Endothelial cell of umbilical vein (primary cell): Measurements from ENCODE around the gene RYR2. TPM values are rescaled to one million over a fixed set of nuclear protein-coding genes. Genes with fewer than 3 reads are reported as not detected.
"Not testable (repeated sequence)": the region's sequence is repeated elsewhere in the genome, so short reads cannot be mapped to it uniquely, and the experiment has no call there.

Experiments used
- BruUV-seq: library from RNA; stranded (reverse); fragments of 400-500 nt; replicated peaks from 2 replicates; lab custom pipeline; 2021; lab: Mats Ljungman, UMichigan
- CTCF ChIA-PET: fragments of 300-600, 350-600 bp; sonication (Branson Sonifier 250); formaldehyde crosslinking; loops from one replicate; lab custom pipeline; 2021; ENCODE audit warnings: antibody characterized with exemption, inconsistent platforms; lab: Charles Lee
- POLR2A ChIA-PET: fragments of 300-600, 350-600 bp; sonication (Branson Sonifier 250); formaldehyde crosslinking; loops from one replicate; lab custom pipeline; 2021; ENCODE audit warnings: antibody characterized with exemption, inconsistent platforms; lab: Charles Lee
- DNase-seq: peaks from one replicate; pipeline ENCODE4 v3.0.0-alpha.2; 2011; ENCODE audit warnings: low read depth, low spot score
- FAIRE-seq: peaks from 2 replicates; lab custom pipeline; 2011; peaks lifted over from hg19 to GRCh38; lab: Jason Lieb, UNC
- H2AFZ ChIP-seq: 2 replicates; pipeline ENCODE4 v1.6.0; 2012; ENCODE audit warnings: low read depth, low read length, control low read depth, inconsistent platforms
- H3K27ac ChIP-seq: 2 replicates; pipeline ENCODE4 v1.5.1; 2011; ENCODE audit warnings: low read depth, mild to moderate bottlenecking, control low read depth, low read length, moderate library complexity; ENCODE audit not compliant: insufficient read depth
- H3K27me3 ChIP-seq, 2 experiments: 2 replicates each; pipeline versions ENCODE4 v1.6.0 to v1.6.1; 2011; ENCODE audit warnings: low read length in 2 of 2, mixed read lengths in 1 of 2; ENCODE audit not compliant: control insufficient read depth in 2 of 2, insufficient read depth in 2 of 2
- H3K36me3 ChIP-seq, 2 experiments: 2 replicates in 1 of 2; 3 replicates in 1 of 2; pipeline ENCODE4 v1.5.1; 2011; ENCODE audit warnings: low read length in 2 of 2, mild to moderate bottlenecking in 1 of 2, moderate library complexity in 1 of 2; ENCODE audit not compliant: control insufficient read depth in 2 of 2, insufficient read depth in 2 of 2; ENCODE audit errors: extremely low read depth in 1 of 2
- H3K4me1 ChIP-seq: 3 replicates; pipeline ENCODE4 v1.5.1; 2011; ENCODE audit warnings: mild to moderate bottlenecking, low read length; ENCODE audit not compliant: control insufficient read depth, insufficient read depth; ENCODE audit errors: extremely low read depth
- H3K4me2 ChIP-seq: 2 replicates; pipeline ENCODE4 v1.6.1; 2011; ENCODE audit warnings: low read length, control low read depth, mixed read lengths; ENCODE audit not compliant: insufficient read depth
- H3K4me3 ChIP-seq, 3 experiments: fragments of 200-600 bp in 1 of 3; sonication (generic), shearing (Covaris generic) in 1 of 3; replicated peaks in 1 of 3; 2 replicates each; pipeline ENCODE4 v1.5.1; 2011 to 2016; ENCODE audit warnings: control low read depth in 3 of 3, low read length in 3 of 3, mild to moderate bottlenecking in 2 of 3, inconsistent platforms in 1 of 3, low read depth in 1 of 3, moderate library complexity in 1 of 3; ENCODE audit not compliant: insufficient read depth in 1 of 3
- H3K79me2 ChIP-seq: 2 replicates; pipeline ENCODE4 v1.6.0; 2012; ENCODE audit warnings: low read length, inconsistent platforms; ENCODE audit not compliant: control insufficient read depth, insufficient read depth
- H3K9ac ChIP-seq: replicated peaks from 2 replicates; pipeline ENCODE3; 2011; ENCODE audit warnings: low read length, control low read depth; ENCODE audit not compliant: insufficient read depth; ENCODE audit errors: extremely low read depth
- H3K9me1 ChIP-seq: replicated peaks from 3 replicates; pipeline ENCODE4 v1.6.0; 2011; ENCODE audit warnings: mild to moderate bottlenecking, low read length; ENCODE audit not compliant: control insufficient read depth, insufficient read depth; ENCODE audit errors: extremely low read depth
- H3K9me3 ChIP-seq: replicated peaks from 2 replicates; pipeline ENCODE4 v1.5.1; 2012; ENCODE audit warnings: low read length, inconsistent platforms; ENCODE audit not compliant: control insufficient read depth, insufficient read depth
- H4K20me1 ChIP-seq: replicated peaks from 2 replicates; pipeline ENCODE3; 2011; ENCODE audit warnings: mild to moderate bottlenecking, low read length; ENCODE audit not compliant: control insufficient read depth, insufficient read depth; ENCODE audit errors: extremely low read depth
- POLR2A ChIP-seq: IDR thresholded peaks from 2 replicates; pipeline ENCODE4 v1.6.1; 2012; ENCODE audit warnings: low read depth, mild to moderate bottlenecking, control low read depth, low read length
- dilution Hi-C: fragments of 300-500 bp; cut with MboI; formaldehyde crosslinking; loops from one replicate; pipeline ENCODE4 v1.15.0; 2019; ENCODE audit warnings: low sequenced_read_pairs; ENCODE audit not compliant: extremely low pct_ligation_motif_present
- intact Hi-C: fragments of 100-400 bp; cut with micrococcal nuclease; formaldehyde crosslinking; loops from one replicate; pipeline ENCODE4 v1.10.0; 2022
- polyA plus RNA-seq, 4 experiments: library from polyadenylated mRNA; depleted of rRNA in 3 of 4; stranded (reverse) in 3 of 4; unstranded in 1 of 4; fragments of >200 nt; gene quantifications; 2 replicates each; pipeline versions ENCODE4 v1.2.1 to v1.2.3, GENCODE V29; 2011 to 2012; ENCODE audit warnings: missing spikeins in 1 of 4
- total RNA-seq: library from RNA; stranded (reverse); gene quantifications from 2 replicates; pipeline ENCODE4 v1.2.3, GENCODE V29; 2021

RYR2 gene
- total and polyA plus RNA-seq, 2 donors (not counting 3 experiments of a cell fraction or from before 2014, with no cell fraction given) = not detected

- no TSS peak for BruUV-seq
Measured at GRCh38 chr1:237126180-237126579, 84.2 kb downstream of the RYR2 start.

GRCh38 chr1:237127301-237127700, 85.3 kb downstream of the RYR2 start:
- H3K4me3 ChIP-seq, H3K4me1 ChIP-seq, H3K27me3 ChIP-seq, H3K27ac ChIP-seq, intact Hi-C loops, H3K79me2 ChIP-seq, BruUV-seq, H3K9me3 ChIP-seq, CTCF ChIA-PET, dilution Hi-C loops, H3K9ac ChIP-seq, POLR2A ChIA-PET, H3K36me3 ChIP-seq, H4K20me1 ChIP-seq, H3K4me2 ChIP-seq, FAIRE-seq, H2AFZ ChIP-seq, H3K9me1 ChIP-seq, DNase-seq: not testable (repeated sequence)

More at GRCh38 chr1:237126180-237126579, 84.2 kb downstream of the RYR2 start:
- Histone ChIP-seq H3K4me1 (no peaks in the 10 kb centered on the region), H3K79me2 (no peaks in the 10 kb centered on the region), H3K4me2 (no peak overlapping the region), H3K4me3 (no peak overlapping the region), H3K36me3 (no peaks in the 10 kb centered on the region), H3K9me3 (peaks cover 4% of the 10 kb centered on the region), H3K9me1 (no peaks in the 10 kb centered on the region), H4K20me1 (no peaks in the 10 kb centered on the region), H3K27me3 (no peaks in the 10 kb centered on the region), H3K27ac (no peak overlapping the region), H2AFZ (no peak overlapping the region), H3K9ac (no peak overlapping the region)
- TF ChIP-seq POLR2A = no peak
- no peak for FAIRE-seq
- intact Hi-C loops = no loop called here
- dilution Hi-C loops = no loop called here
- ChIA-PET CTCF (no interaction called here), POLR2A (no interaction called here)
- no peak for DNase-seq
